ENCODE results near the gene CPA1.

The CPA1 gene

GRCh38 chr7:130351791-130352090, 28.6 kb upstream of the CPA1 start:
- H3K4me3 ChIP-seq (ENCODE audit: low read depth, low read length) = no peak overlapping the region
- H3K27me3 ChIP-seq (replicated peaks) = no peaks in the 10 kb centered on the region
- no peak for DNase-seq
- H3K36me3 ChIP-seq (replicated peaks) = no peaks in the 10 kb centered on the region
- TF ChIP-seq, protein P1, sequence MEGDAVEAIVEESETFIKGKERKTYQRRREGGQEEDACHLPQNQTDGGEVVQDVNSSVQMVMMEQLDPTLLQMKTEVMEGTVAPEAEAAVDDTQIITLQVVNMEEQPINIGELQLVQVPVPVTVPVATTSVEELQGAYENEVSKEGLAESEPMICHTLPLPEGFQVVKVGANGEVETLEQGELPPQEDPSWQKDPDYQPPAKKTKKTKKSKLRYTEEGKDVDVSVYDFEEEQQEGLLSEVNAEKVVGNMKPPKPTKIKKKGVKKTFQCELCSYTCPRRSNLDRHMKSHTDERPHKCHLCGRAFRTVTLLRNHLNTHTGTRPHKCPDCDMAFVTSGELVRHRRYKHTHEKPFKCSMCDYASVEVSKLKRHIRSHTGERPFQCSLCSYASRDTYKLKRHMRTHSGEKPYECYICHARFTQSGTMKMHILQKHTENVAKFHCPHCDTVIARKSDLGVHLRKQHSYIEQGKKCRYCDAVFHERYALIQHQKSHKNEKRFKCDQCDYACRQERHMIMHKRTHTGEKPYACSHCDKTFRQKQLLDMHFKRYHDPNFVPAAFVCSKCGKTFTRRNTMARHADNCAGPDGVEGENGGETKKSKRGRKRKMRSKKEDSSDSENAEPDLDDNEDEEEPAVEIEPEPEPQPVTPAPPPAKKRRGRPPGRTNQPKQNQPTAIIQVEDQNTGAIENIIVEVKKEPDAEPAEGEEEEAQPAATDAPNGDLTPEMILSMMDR (IDR thresholded peaks at IDR 0.05; ENCODE audit: low read depth, low read length, missing control alignments) = no peak
- in situ Hi-C loops (cut with HindIII; ENCODE audit: low pct_ligation_motif_present, low sequenced_read_pairs) = no loop called here
- H3K27ac ChIP-seq = no peak overlapping the region

- no peaks in the 10 kb centered on the region for H3K27me3 ChIP-seq (replicated peaks)
- in situ Hi-C loops (cut with HindIII; ENCODE audit: low pct_ligation_motif_present, low sequenced_read_pairs) = no loop called here
- H3K27ac ChIP-seq = no peak overlapping the region
- peak overlapping the region; percentile 12 for H3K4me3 ChIP-seq (ENCODE audit: low read depth, low read length)
- peak; percentile 10 for DNase-seq
- TF ChIP-seq, protein P1 (IDR thresholded peaks at IDR 0.05; ENCODE audit: low read depth, low read length, missing control alignments) = no peak
- no peaks in the 10 kb centered on the region for H3K36me3 ChIP-seq (replicated peaks)
These were observed 27.9 kb upstream of the CPA1 start for GRCh38 chr7:130352194-130353074.

- H3K27ac ChIP-seq = no peak overlapping the region
- H3K4me3 ChIP-seq (ENCODE audit: low read depth, low read length) = no peak overlapping the region
- in situ Hi-C loops (cut with HindIII; ENCODE audit: low pct_ligation_motif_present, low sequenced_read_pairs) = no loop called here
- H3K36me3 ChIP-seq (replicated peaks) = no peaks in the 10 kb centered on the region
- TF ChIP-seq, protein P1 (IDR thresholded peaks at IDR 0.05; ENCODE audit: low read depth, low read length, missing control alignments) = no peak
- H3K27me3 ChIP-seq (replicated peaks) = no peaks in the 10 kb centered on the region
- DNase-seq = no peak
These were observed 27.1 kb upstream of the CPA1 start for GRCh38 chr7:130353196-130353595.

DNA sequence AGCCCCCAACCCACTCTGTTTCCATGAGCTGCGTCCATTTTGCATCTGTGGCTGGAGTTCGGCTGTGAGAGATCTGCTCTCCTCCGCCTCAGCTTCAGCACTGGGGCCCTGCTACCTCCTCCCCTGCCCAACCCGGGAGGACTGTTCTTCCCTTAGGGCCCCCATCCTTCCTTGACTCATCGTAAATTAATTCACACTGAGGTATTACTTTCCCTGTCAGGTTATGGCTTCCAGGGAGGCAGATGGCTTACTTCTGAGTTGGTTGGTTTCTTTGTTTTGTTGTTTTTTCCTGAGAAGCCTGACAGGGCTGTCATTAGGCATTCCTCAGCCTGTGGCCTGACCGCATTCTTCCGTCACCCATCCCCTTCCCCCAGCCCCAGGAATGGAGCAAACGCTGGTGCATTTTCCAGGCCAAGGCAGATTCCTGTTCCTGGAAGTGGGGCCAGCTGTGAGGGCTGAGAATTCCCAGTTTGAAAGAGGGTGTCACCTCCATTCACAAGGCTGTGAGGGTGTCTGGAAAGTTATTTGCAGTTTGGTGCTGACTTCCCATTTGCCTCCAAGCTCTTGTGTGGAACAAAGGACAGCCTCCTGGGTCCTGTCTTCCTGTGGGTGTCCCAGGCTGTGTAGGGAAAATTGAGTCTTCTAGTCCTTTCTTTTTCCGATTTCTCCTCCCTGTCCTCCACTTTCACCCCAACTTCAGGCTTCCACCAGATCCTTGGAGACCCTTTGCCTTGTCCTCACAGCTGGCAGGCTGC, 24.0 kb upstream of the CPA1 start:
- no peak overlapping the region for H3K4me3 ChIP-seq (ENCODE audit: low read depth, low read length)
- TF ChIP-seq, protein P1 (IDR thresholded peaks at IDR 0.05; ENCODE audit: low read depth, low read length, missing control alignments) = no peak
- in situ Hi-C loops (cut with HindIII; ENCODE audit: low pct_ligation_motif_present, low sequenced_read_pairs) = no loop called here
- no peaks in the 10 kb centered on the region for H3K27me3 ChIP-seq (replicated peaks)
- H3K36me3 ChIP-seq (replicated peaks) = no peaks in the 10 kb centered on the region
- peak; percentile 94 for DNase-seq
- H3K27ac ChIP-seq = peak overlapping the region; percentile 77

DNA sequence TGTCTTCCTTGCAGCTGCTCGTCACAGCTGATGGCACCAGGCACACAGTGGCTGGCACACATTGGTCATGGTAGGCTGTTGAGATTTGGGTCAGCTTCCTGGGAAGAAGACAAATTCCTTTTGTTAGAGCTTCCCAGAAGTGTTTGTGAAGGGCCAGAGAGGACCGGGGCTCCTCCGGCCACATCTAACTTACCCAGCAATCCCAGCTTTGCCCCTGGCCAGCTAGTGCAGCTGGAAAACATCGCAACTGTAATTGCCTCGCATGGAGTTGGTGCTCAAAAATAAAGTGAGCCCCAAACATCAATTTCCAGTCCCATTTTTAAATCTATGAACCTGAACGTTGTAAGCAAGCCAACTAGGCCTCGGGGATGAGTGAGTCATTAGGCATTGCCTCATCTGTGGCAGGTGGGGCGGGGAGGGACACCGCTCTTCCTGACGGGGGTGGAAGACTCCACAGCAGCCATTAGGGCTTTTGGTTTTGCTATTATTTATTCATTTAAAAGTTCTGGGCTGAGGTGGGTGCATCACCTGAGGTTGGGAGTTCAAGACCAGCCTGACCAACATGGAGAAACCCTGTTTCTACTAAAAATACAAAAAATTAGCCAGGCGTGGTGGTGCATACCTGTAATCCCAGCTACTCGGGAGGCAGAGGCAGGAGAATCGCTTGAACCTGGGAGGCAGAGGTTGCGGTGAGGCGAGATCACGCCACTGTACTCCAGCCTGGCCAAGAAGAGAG, 23.2 kb upstream of the CPA1 start:
- H3K36me3 ChIP-seq (replicated peaks) = no peaks in the 10 kb centered on the region
- no peaks in the 10 kb centered on the region for H3K27me3 ChIP-seq (replicated peaks)
- no peak overlapping the region for H3K4me3 ChIP-seq (ENCODE audit: low read depth, low read length)
- H3K27ac ChIP-seq = peak overlapping the region; percentile 77
- DNase-seq = peak; percentile 67
- TF ChIP-seq, protein P1 (IDR thresholded peaks at IDR 0.05; ENCODE audit: low read depth, low read length, missing control alignments) = no peak
- in situ Hi-C loops (cut with HindIII; ENCODE audit: low pct_ligation_motif_present, low sequenced_read_pairs) = no loop called here

Data from brain microvascular endothelial cell (primary cell).